A673 (cell line): ENCODE results near the gene GTF2H1. TPM values are rescaled to one million over a fixed set of nuclear protein-coding genes. Genes with fewer than 3 reads are reported as not detected.

ENCODE experiments used
- BruUV-seq: library from RNA; stranded (reverse); fragments of 400-500 nt; replicated peaks from 2 replicates; lab custom pipeline; 2021; lab: Mats Ljungman, UMichigan
- CTCF ChIA-PET: fragments of 300-600 bp; sonication (Branson Sonifier 250); formaldehyde crosslinking; loops from one replicate; lab custom pipeline; 2022; ENCODE audit warnings: antibody characterized with exemption; lab: Charles Lee
- POLR2A ChIA-PET: fragments of 300-600 bp; sonication (Branson Sonifier 250); formaldehyde crosslinking; loops from one replicate; lab custom pipeline; 2022; ENCODE audit warnings: antibody characterized with exemption; ENCODE audit not compliant: low non-redundant PET; lab: Charles Lee
- DNase-seq: peaks from one replicate; pipeline ENCODE4 v3.0.0-alpha.2; 2015; ENCODE audit warnings: low spot score
- H3K27ac ChIP-seq: fragments of 200-600 bp; sonication (generic); 2 replicates; pipeline ENCODE4 v1.5.1; 2016; ENCODE audit warnings: mixed run types, low read depth, mild to moderate bottlenecking, mixed read lengths, antibody characterized with exemption, low read length; ENCODE audit not compliant: poor library complexity, severe bottlenecking
- H3K27me3 ChIP-seq: fragments of 200-600 bp; sonication (generic); replicated peaks from 2 replicates; pipeline ENCODE4 v1.6.1; 2017; ENCODE audit warnings: mixed run types, low read depth, mild to moderate bottlenecking, mixed read lengths, antibody characterized with exemption, low read length; ENCODE audit not compliant: insufficient read depth, poor library complexity
- H3K36me3 ChIP-seq: fragments of 200-600 bp; sonication (generic); 2 replicates; pipeline ENCODE4 v1.6.1; 2016; ENCODE audit warnings: mixed run types, mild to moderate bottlenecking, mixed read lengths, antibody characterized with exemption, low read length; ENCODE audit not compliant: insufficient read depth, poor library complexity, severe bottlenecking
- H3K4me1 ChIP-seq: fragments of 200-600 bp; sonication (generic); 2 replicates; pipeline ENCODE4 v1.6.1; 2017; ENCODE audit warnings: mixed run types, mild to moderate bottlenecking, mixed read lengths, antibody characterized with exemption, low read length; ENCODE audit not compliant: insufficient read depth, poor library complexity, severe bottlenecking
- H3K4me3 ChIP-seq: fragments of 200-600 bp; sonication (generic); 2 replicates; pipeline ENCODE4 v1.5.1; 2016; ENCODE audit warnings: low read depth, mixed run types, mild to moderate bottlenecking, mixed read lengths, low read length; ENCODE audit not compliant: poor library complexity, severe bottlenecking
- H3K9me3 ChIP-seq: fragments of 200-600 bp; sonication (generic); 2 replicates; pipeline ENCODE4 v1.6.1; 2016; ENCODE audit warnings: mixed run types, low read depth, mild to moderate bottlenecking, mixed read lengths, antibody characterized with exemption, low read length; ENCODE audit not compliant: poor library complexity, severe bottlenecking
- EZH2 ChIP-seq: fragments of 200-600 bp; sonication (generic); IDR thresholded peaks from 2 replicates; pipeline ENCODE4 v1.6.1; 2017; ENCODE audit warnings: borderline replicate concordance, low read depth, mild to moderate bottlenecking, mixed read lengths, antibody characterized with exemption, low read length; ENCODE audit not compliant: poor library complexity, severe bottlenecking
- intact Hi-C: fragments of 100-400 bp; cut with micrococcal nuclease; formaldehyde crosslinking; loops from one replicate; pipeline ENCODE4 v1.10.0; 2022; ENCODE audit not compliant: unreplicated experiment
- total RNA-seq: library from RNA; stranded (reverse); gene quantifications from 2 replicates; pipeline ENCODE4 v1.2.3, GENCODE V29; 2021
- TF ChIP-seq, protein P1 (sequence below): fragments of 300-800, 200-600 bp; sonication (generic); conservative IDR thresholded peaks from 2 replicates; pipeline ENCODE4 v1.5.1; 2017; ENCODE audit warnings: low read depth, mild to moderate bottlenecking, antibody characterized with exemption, low read length, moderate library complexity, mixed read lengths

GTF2H1 gene
- total RNA-seq, 1 experiment from 2014 or later = 56.2 TPM

DNA sequence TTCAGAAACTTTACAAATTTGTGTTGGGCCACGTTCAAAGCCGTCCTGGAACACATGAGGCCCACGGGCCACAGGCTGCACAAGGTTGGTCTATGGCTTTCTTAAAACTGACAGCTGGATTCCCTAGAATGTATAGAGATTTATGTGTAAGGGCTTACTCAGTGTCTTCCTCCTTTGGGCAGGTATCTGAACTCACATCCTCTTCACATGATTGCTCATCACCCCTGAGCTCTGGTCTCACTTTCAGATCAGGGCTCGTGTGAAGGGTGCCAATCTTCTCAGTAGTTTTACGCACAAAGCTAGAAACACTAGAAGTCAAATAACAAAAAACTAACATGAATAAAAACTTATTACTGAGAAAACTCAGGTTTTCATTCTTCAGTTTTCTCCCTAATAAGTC lies 27.5 kb upstream of the GTF2H1 start:
- H3K36me3 ChIP-seq = peaks cover 42% of the 10 kb centered on the region
- H3K27me3 ChIP-seq = no peaks in the 10 kb centered on the region
- no peak for TF ChIP-seq EZH2
- TF ChIP-seq, protein P1, sequence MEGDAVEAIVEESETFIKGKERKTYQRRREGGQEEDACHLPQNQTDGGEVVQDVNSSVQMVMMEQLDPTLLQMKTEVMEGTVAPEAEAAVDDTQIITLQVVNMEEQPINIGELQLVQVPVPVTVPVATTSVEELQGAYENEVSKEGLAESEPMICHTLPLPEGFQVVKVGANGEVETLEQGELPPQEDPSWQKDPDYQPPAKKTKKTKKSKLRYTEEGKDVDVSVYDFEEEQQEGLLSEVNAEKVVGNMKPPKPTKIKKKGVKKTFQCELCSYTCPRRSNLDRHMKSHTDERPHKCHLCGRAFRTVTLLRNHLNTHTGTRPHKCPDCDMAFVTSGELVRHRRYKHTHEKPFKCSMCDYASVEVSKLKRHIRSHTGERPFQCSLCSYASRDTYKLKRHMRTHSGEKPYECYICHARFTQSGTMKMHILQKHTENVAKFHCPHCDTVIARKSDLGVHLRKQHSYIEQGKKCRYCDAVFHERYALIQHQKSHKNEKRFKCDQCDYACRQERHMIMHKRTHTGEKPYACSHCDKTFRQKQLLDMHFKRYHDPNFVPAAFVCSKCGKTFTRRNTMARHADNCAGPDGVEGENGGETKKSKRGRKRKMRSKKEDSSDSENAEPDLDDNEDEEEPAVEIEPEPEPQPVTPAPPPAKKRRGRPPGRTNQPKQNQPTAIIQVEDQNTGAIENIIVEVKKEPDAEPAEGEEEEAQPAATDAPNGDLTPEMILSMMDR = no peak
- BruUV-seq = no TSS peak
- DNase-seq = no peak
- ChIA-PET CTCF (interaction anchor here (0.7 kb wide), 1 partner anchor 51 kb away, joined by 3 read pairs; no protein-coding TSS in a partner anchor), POLR2A (no interaction called here)
- H3K4me3 ChIP-seq = no peak overlapping the region
- H3K9me3 ChIP-seq = no peaks in the 10 kb centered on the region
- no peak overlapping the region for H3K27ac ChIP-seq
- no peaks in the 10 kb centered on the region for H3K4me1 ChIP-seq
- intact Hi-C loops = no loop called here

GRCh38 chr11:18295316-18295715 lies 27.1 kb upstream of the GTF2H1 start:
- ChIA-PET CTCF (no interaction called here), POLR2A (no interaction called here)
- Histone ChIP-seq H3K36me3 (peaks cover 42% of the 10 kb centered on the region), H3K9me3 (no peaks in the 10 kb centered on the region), H3K4me3 (no peak overlapping the region), H3K4me1 (no peaks in the 10 kb centered on the region), H3K27me3 (no peaks in the 10 kb centered on the region), H3K27ac (no peak overlapping the region)
- DNase-seq = no peak
- intact Hi-C loops = no loop called here
- TF ChIP-seq, protein P1 = no peak
- TF ChIP-seq EZH2 = no peak
- BruUV-seq = no TSS peak

- Histone ChIP-seq H3K27me3 (no peaks in the 10 kb centered on the region), H3K27ac (no peak overlapping the region), H3K4me1 (no peaks in the 10 kb centered on the region), H3K9me3 (no peaks in the 10 kb centered on the region), H3K36me3 (peaks cover 29% of the 10 kb centered on the region), H3K4me3 (no peak overlapping the region)
- no peak for DNase-seq
- no TSS peak for BruUV-seq
- ChIA-PET POLR2A (no interaction called here), CTCF (no interaction called here)
- TF ChIP-seq EZH2 = no peak
- TF ChIP-seq, protein P1 = no peak
- intact Hi-C loops = no loop called here
These were observed 22.6 kb upstream of the GTF2H1 start for GRCh38 chr11:18299721-18300120.
